DMS153 (cell line): ENCODE measurements around the gene KCNT1.
"Not testable (repeated sequence)": the region's sequence is repeated elsewhere in the genome, so short reads cannot be mapped to it uniquely, and the experiment has no call there.

Experiments
- DNase-seq: peaks from one replicate; lab custom pipeline; 2025; lab: John Stamatoyannopoulos, UW

KCNT1 gene

GRCh38 chr9:135701959-135702721, at the start of gene KCNT1:
Gene KCNT1 (plus strand): TSS chr9:135702185. CDS start chr9:135702259, 74 bp downstream.
- no peak for DNase-seq

GRCh38 chr9:135655317-135655716, 46.7 kb upstream of the KCNT1 start:
- no peak for DNase-seq

GRCh38 chr9:135657416-135657815, 44.6 kb upstream of the KCNT1 start:
- no peak for DNase-seq

GRCh38 chr9:135659252-135659651, 42.7 kb upstream of the KCNT1 start:
- no peak for DNase-seq

- no peak for DNase-seq
Observed at GRCh38 chr9:135660407-135660806, 41.6 kb upstream of the KCNT1 start.

- DNase-seq, result no peak
Observed at GRCh38 chr9:135661816-135662560, 40.0 kb upstream of the KCNT1 start.

GRCh38 chr9:135662758-135663450, 39.1 kb upstream of the KCNT1 start, which contains the start of gene LCN9:
Gene LCN9 (plus strand): TSS chr9:135663309. CDS start chr9:135663322, 13 bp downstream.
- no peak for DNase-seq

GRCh38 chr9:135663451-135663770, 38.6 kb upstream of the KCNT1 start:
- no peak for DNase-seq

- DNase-seq, result no peak
Observed at GRCh38 chr9:135663857-135664256, 38.1 kb upstream of the KCNT1 start.

- DNase-seq, result no peak
Observed at GRCh38 chr9:135664266-135664665, 37.7 kb upstream of the KCNT1 start.

- DNase-seq, result no peak
Observed at GRCh38 chr9:135664801-135665794, 36.9 kb upstream of the KCNT1 start.

GRCh38 chr9:135665795-135666189, 36.2 kb upstream of the KCNT1 start:
- no peak for DNase-seq

- DNase-seq, result no peak
Observed at GRCh38 chr9:135666534-135667462, 35.2 kb upstream of the KCNT1 start.

GRCh38 chr9:135667463-135668001, 34.5 kb upstream of the KCNT1 start:
- DNase-seq, result no peak

GRCh38 chr9:135669018-135669417, 33.0 kb upstream of the KCNT1 start:
- DNase-seq, result not testable (repeated sequence)

- DNase-seq, result no peak
Observed at GRCh38 chr9:135669616-135670285, 32.2 kb upstream of the KCNT1 start.

- DNase-seq, result no peak
Observed at GRCh38 chr9:135670721-135671590, 31.0 kb upstream of the KCNT1 start.

GRCh38 chr9:135671591-135672041, 30.4 kb upstream of the KCNT1 start:
- DNase-seq, result no peak
